Right lobe of liver (tissue), 4 donors: ENCODE results near the gene UROC1.

Experiments
- CTCF ChIP-seq, 4 donors: fragments of 200-600 bp in 3 of 4; fragments of 450-650 bp in 1 of 4; IDR thresholded peaks; one replicate each; pipeline versions ENCODE4 v1.5.1 to v1.8.0; 2016 to 2022; ENCODE audit warnings: antibody characterized with exemption in 4 of 4, mild to moderate bottlenecking in 2 of 4
- POLR2A ChIP-seq: fragments of 450-650 bp; IDR thresholded peaks from one replicate; pipeline ENCODE4 v1.6.1; 2017; ENCODE audit warnings: antibody characterized with exemption, mild to moderate bottlenecking
- donor health status: DM: no; HTN: no; CAD: no.
- donor health status: DM: no; HTN: no; CAD: no.
- donor health status: DM: no; HTN: yes; CAD: no.

- no peak for TF ChIP-seq POLR2A
- no peak for TF ChIP-seq CTCF (IDR thresholded peaks at IDR 0.05)
Observed at GRCh38 chr3:126507886-126508285, 9.7 kb downstream of the UROC1 start.
